Left renal cortex interstitium (tissue), 4 donors: ENCODE measurements around the gene CEP192. TPM values are rescaled to one million over a fixed set of nuclear protein-coding genes. Genes with fewer than 3 reads are reported as not detected.

ENCODE experiments used
- polyA plus RNA-seq, 4 donors: library from polyadenylated mRNA; unstranded; fragments of 120-200 nt; gene quantifications; one replicate each; pipeline ENCODE4 v1.2.1, GENCODE V29; 2013; ENCODE audit not compliant: insufficient read length in 4 of 4

The CEP192 gene
- polyA plus RNA-seq, 4 donors: 34.7 to 46.0 (median 39.3) TPM

Other genes with a start within 250 kb of the CEP192 start
- 10 to 100 TPM; 41.5 to 64.5 (median 54.1) TPM for gene PTPN2, start 107.1 kb upstream of the CEP192 start, polyA plus RNA-seq
- 10 to 100 TPM; 37.0 to 43.2 (median 37.8) TPM for gene SEH1L, start 43.4 kb upstream of the CEP192 start, polyA plus RNA-seq
- 10 to 100 TPM; 10.3 to 12.7 (median 12.3) TPM for gene LDLRAD4, start 227.4 kb downstream of the CEP192 start, polyA plus RNA-seq